GM19023 (cell line): ENCODE results near the gene LGALSL.

ENCODE experiments used
- ATAC-seq: cut with Tn5 transposase; IDR thresholded peaks from one replicate; pipeline ENCODE4 v1.9.1; 2021; ENCODE audit warnings: mild to moderate bottlenecking, moderate library complexity; ENCODE audit not compliant: unreplicated experiment

Gene LGALSL

DNA sequence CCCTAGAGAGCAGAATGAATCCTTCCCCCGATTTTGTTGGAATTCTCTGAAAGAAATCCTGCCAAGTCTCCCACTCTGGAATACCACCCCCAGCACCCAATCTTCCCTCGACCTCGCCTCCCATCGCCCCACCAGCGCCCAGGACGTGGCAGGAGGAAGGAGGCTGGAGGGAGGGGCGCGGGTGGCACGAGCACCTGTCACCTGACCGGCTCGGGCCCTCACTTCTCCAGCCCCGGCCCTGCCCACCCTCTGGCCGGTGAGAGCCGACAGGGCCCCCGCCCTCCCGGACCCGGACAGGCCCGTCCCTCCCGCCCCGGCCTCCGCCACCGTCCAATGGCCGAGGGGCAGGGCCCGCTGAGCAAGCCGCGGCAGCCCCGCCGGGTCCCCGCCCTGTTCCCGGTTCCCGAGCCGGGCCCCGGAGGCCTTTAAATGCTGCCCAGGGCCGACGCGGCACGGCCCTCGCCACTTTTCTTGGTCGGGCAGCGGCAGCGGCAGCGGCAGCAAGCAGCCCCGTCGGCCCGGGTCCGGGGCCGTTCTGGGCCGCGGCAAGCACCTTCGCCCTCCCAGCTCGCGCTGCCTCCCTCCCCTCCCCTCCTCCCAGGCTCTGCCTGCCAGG lies at the start of gene LGALSL:
Gene LGALSL, plus strand, starts transcription at position 393 of the 616 bp plus-strand sequence. CDS start 384 bp downstream, outside the sequence.
- peak; percentile 70 for ATAC-seq

DNA sequence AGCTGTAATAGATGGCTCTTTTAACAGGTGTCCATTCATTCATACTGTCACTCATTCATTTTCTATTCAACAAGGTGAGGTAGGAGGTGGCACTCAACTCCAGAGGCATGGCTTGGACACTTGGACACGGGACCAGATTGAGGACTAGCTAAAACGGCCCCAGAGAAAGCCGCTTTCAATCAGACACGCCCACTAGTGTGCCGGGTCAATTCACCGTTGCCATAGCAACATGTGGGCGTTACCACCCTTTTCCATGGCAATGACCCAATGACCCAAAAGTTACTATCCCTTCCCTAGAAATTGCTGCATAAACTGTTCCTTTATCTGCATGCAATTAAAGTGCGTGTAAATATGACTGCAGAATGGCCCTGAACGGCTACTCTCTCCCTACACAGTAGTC lies 49.2 kb upstream of the LGALSL start:
- ATAC-seq: no peak

DNA sequence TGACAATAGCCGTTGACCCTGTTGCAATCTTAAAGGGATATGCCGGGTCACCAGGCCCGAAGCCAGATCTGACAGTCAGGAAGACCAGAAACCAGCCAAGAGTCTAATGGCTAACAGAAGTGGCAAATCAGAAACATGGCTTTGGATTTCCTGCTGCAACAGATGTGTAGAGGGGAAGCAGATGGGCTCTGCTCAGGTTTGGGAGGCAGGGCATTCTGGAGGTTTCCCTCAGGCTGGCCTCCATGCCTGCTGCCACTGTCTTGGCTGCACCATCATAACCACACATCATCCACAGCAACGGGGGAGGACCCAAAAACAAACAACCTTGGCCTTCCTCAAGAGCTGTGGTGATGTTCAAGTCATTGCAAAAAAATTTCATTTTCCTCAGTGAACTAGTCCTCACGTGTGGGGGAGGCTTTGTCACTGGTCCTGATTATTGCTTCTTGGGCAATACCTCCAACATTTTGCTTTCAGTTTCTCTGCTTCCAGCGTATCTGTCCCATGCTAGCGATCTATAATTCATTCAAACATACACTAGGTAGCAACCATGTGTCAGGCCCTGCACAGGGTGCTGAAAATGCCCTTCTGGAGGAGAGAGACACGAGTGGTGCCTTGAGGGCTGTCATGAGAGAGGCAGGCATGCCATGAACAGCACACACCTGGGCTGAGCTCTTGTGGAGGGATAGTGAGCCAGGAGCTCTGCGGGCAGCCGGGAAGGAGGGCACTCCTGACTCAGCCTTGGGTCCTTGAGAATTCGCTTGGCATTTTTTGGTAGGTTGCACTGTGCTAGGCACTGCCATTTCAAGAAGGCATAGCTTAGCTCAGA lies 48.2 kb upstream of the LGALSL start:
- ATAC-seq: no peak

- ATAC-seq: no peak
Measured at GRCh38 chr2:64406407-64406774, 47.6 kb upstream of the LGALSL start.

GRCh38 chr2:64408031-64408430 lies 45.9 kb upstream of the LGALSL start:
- ATAC-seq: no peak

DNA sequence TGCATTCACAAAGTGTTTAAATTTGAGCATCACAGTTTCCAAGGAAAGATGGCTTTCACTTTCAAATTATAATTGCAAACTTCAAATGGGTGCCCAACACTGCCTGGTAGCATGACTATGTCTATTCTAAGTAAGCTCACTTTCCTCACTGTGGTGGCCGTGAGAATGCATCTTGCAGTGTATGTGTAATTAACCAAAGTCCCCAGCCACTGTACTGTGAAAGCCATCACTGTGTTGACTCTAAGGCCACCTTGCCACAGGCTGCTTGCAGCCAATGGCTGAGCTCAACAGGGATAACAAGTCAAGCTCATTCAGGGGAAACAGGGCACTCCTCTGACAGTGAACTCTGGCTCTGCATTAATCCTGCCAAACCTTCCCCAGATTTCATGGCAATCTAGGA lies 43.3 kb upstream of the LGALSL start:
- ATAC-seq: no peak

DNA sequence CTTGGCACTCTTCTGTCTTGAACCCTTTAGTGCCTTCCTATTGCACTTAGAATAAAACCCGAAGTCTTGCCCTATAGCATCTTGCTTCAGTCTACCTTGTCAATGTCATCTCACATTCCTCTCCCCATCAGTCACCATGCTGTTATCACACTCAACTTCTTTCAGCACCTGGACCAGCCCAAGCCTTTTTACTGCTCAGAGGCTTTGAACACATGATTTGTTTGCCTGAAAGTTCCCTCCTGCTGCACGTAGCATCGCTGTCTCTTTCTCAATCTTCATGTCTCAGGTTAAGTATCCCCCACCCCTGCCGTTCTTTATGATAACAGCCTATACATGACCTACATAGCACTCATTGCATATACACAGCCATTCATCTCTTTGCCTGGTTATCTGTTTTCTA lies 41.3 kb upstream of the LGALSL start:
- no peak for ATAC-seq

GRCh38 chr2:64414736-64415435 lies 39.1 kb upstream of the LGALSL start:
- ATAC-seq: no peak

DNA sequence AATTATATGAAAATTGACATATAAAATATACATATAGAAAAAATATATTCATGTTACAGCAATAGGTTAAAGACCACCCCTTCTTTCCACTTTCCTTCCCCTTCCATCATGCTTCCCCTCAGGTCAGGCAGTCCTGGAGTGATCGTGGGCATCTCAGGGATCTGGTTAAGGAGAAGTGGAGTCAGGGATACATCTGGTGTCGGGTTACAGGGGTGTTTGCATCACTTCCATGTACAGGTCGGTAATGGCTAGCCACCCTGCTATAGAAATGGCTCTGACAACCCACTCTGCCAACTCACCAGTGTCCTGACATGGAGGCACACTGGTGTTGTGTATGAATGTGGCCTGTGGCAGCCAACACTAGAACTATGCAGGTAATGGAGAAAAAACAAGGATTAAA lies 36.3 kb upstream of the LGALSL start:
- ATAC-seq: no peak

DNA sequence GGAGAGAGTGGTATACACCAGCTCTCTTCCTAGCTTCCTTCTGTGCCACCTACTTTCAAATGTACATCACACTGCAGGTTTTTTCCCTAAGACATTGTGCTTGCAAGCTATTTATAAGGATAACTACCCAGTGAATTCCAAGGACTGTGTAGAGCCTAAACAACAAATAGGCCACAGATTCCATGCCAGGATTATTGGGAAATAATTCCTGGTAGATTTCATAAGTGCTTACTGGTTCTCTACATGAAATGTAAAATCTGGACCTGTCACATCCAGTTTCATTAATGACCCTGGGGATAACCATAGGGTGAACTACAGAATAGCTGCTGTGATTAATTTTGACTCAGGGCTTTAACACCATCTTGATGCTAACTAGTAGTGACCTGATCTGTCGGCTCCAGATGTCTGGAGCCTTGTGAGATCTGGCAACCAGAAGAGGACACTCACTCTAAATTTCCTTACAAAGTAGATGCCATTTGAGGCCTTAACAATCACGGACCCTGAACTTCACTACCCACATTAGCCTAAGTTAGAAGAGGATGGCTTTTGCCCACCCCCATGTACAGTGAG lies 34.3 kb upstream of the LGALSL start:
- no peak for ATAC-seq

DNA sequence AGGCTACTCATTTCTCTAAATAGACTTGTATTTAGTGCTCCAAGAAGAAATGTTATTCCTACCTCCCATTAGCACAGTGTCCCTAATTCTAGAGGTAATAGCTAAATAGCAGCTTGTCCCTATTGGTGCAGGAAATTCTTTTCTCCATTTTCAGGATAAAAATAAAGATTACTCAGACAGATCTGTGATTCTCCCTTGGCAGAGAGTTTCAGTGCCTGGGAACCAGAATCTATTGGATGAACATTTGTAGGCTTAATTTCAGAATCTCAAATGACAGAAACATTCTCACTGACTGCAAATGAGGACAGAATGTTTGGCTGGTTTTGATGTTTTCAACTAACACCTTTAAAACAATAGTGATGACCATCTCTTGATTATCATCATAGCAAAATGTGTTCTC lies 33.3 kb upstream of the LGALSL start:
- no peak for ATAC-seq

DNA sequence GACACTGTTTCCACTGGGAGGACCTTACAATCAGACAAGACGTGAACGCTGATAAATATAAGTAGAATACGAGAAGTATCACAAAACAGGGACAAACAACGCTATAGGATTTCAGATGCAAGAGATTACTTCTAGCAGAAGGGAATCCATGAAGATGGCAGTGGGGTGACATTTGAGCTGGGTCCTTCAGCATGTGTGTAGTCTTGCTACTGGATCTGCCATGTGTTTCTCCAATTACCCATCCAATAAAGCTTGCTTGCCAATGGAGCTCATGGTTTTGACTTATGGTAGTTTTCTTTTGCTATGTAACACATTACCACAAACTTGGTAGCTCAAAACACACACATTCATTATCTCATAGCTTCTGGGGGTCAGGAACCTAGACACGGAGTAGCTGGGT lies 32.8 kb upstream of the LGALSL start:
- no peak for ATAC-seq

DNA sequence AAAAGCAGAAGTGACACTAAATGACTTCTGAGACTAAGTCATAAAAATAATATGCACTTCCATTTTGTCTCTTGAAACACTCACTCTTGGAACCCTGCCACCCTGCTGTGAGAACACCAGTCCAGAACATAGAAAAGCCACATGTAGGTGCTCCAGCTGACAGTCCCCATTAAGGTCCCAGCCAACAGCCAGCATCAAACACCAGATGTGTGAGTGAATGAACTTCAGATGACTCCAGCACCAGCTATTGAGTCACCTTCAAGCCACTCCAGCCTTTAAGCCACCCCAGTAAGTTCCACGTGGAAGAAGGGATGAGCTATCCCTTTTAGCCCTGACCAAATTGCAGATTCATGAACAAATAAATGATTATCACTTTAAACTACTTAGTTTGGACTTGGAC lies 31.5 kb upstream of the LGALSL start:
- no peak for ATAC-seq

GRCh38 chr2:64423303-64423702 lies 30.7 kb upstream of the LGALSL start:
- no peak for ATAC-seq

DNA sequence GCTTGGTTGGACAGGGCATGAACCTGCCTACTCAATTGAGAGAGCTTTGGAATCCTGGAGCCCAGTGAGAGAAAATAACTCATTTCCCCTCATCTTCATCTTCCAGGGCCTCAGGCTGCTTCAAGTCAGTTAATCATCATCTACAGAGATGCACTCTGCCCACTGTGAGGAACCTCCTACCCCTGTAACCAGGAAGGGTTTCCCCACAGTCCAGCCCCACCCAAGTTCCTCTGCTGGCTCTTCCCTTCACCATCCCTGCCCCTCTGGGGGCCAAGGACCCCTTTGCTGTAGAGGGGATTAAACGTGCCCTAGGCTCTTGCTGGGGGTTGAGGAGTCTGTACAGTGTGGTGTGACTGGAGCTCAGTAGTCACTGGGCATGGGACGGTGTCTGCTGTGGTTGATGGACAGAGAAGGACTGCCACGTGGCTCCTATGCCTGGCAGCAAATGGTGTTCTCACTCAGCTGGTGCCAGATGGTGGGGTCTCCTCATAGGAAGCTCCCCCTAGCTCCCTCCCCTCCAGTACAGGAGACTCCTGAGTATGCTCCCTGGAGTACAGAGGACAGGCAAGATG lies 29.5 kb upstream of the LGALSL start:
- ATAC-seq: no peak

- ATAC-seq: no peak
Measured at GRCh38 chr2:64426183-64426952, 27.6 kb upstream of the LGALSL start.

- no peak for ATAC-seq
Measured at GRCh38 chr2:64434039-64434657, 19.8 kb upstream of the LGALSL start.

DNA sequence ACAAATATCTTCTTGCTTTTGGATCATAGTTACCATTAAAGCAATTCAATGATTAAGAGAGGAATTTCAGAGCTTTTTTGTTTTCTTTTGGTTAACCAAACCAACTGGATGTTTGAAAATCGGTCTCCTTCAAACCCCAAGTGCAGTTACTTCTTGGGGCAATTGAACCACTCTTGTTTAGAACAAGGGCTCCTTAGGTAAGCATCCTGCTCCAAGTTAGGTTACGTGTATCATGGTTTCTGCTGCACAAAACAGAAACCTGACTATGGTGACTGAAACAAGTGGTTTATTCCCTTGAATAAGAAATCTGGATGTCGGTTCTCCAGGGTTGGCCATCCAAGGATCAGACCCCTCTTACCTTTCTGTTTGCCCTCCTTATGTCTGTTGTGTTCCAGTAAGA lies 16.1 kb upstream of the LGALSL start:
- ATAC-seq: no peak

GRCh38 chr2:64439194-64439593 lies 14.8 kb upstream of the LGALSL start:
- no peak for ATAC-seq

- no peak for ATAC-seq
Measured at GRCh38 chr2:64440843-64441242, 13.1 kb upstream of the LGALSL start.
